ENCODE measurements around the gene CTSF. TPM values are rescaled to one million over a fixed set of nuclear protein-coding genes. Genes with fewer than 3 reads are reported as not detected.

CTSF gene
- total RNA-seq, 1 donor from 2014 or later, result 4.1 TPM

DNA sequence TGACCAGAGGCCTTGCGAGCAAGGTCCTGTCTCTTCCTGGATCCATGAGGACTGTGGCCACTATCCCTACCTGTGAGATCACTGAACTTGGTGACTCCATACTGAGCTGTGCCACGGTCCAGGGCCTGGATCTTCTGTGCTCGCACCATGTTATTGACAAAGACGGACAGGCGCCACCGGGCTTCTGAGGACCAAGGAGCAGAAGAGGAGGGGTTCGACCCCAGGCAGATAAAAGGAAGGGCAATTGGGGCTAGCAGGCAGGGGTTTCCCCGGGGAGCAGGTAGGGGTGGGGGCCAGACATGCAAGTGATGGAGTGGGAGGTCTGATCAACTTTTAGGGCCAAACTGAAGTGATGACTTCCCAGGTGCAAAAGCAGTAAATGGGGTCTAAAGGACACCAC is 2.2 kb downstream of the CTSF start:
- Mint-ChIP-seq H3K27ac (no peak overlapping the region), H3K36me3 (ENCODE audit: insufficient read depth) (no peaks in the 10 kb centered on the region), H3K4me3 (ENCODE audit: low read depth) (no peak overlapping the region), H3K4me1 (ENCODE audit: low read depth) (no peaks in the 10 kb centered on the region), H3K27me3 (no peaks in the 10 kb centered on the region), H3K9me3 (ENCODE audit: low read depth) (no peaks in the 10 kb centered on the region)
- TF ChIP-seq, protein P1, sequence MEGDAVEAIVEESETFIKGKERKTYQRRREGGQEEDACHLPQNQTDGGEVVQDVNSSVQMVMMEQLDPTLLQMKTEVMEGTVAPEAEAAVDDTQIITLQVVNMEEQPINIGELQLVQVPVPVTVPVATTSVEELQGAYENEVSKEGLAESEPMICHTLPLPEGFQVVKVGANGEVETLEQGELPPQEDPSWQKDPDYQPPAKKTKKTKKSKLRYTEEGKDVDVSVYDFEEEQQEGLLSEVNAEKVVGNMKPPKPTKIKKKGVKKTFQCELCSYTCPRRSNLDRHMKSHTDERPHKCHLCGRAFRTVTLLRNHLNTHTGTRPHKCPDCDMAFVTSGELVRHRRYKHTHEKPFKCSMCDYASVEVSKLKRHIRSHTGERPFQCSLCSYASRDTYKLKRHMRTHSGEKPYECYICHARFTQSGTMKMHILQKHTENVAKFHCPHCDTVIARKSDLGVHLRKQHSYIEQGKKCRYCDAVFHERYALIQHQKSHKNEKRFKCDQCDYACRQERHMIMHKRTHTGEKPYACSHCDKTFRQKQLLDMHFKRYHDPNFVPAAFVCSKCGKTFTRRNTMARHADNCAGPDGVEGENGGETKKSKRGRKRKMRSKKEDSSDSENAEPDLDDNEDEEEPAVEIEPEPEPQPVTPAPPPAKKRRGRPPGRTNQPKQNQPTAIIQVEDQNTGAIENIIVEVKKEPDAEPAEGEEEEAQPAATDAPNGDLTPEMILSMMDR (IDR thresholded peaks at IDR 0.05; ENCODE audit: unreplicated experiment), result no peak
- no peak for DNase-seq (ENCODE audit: low spot score, unreplicated experiment)

DNA sequence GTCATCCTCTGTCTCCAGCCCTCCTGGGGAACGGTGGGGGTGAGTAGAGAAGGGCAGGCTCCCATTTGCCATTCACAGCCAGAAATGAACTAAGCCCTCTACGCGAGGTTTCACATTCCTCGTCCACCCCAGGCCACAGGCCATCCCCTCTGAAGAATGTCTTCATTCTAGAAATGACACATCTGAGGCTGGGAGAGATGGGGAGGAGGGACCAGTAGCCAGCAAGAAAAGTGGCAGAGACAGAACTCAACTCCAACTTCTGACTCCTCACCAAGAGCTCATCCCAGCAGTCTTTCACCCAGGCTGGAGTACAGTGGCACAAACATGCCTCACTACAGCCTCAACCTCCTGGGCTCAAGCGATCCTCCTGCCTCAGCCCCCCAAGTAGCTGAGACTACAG is 3.4 kb downstream of the CTSF start:
- Mint-ChIP-seq H3K27ac (no peak overlapping the region), H3K4me3 (ENCODE audit: low read depth) (no peak overlapping the region), H3K36me3 (ENCODE audit: insufficient read depth) (no peaks in the 10 kb centered on the region), H3K4me1 (ENCODE audit: low read depth) (no peaks in the 10 kb centered on the region), H3K27me3 (no peaks in the 10 kb centered on the region), H3K9me3 (ENCODE audit: low read depth) (no peaks in the 10 kb centered on the region)
- DNase-seq (ENCODE audit: low spot score, unreplicated experiment), result no peak
- TF ChIP-seq, protein P1 (IDR thresholded peaks at IDR 0.05; ENCODE audit: unreplicated experiment), result no peak

DNA sequence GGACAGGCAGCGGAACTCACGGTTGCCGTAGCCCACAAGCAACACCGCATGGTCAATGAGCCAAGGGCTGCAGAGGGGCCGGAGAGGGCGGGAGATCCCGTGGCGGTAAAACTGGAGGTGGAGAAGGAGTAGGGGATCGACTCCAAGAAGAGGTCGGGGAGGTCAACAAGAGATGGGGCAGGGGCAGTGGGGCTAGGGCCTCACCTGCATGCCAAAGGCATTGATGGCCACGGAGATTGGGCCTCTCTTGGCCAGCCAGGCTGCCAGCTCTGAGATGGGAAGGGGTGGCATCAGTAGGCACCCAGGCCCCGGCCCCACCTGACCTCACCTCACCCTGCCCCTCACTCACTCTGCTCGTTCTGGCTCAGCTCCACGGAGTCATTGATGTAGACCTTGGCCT is 3.9 kb downstream of the CTSF start:
- TF ChIP-seq, protein P1 (IDR thresholded peaks at IDR 0.05; ENCODE audit: unreplicated experiment), result no peak
- DNase-seq (ENCODE audit: low spot score, unreplicated experiment), result no peak
- no peak overlapping the region for H3K4me3 Mint-ChIP-seq (ENCODE audit: low read depth)
- H3K4me1 Mint-ChIP-seq (ENCODE audit: low read depth), result no peaks in the 10 kb centered on the region
- no peaks in the 10 kb centered on the region for H3K9me3 Mint-ChIP-seq (ENCODE audit: low read depth)
- H3K36me3 Mint-ChIP-seq (ENCODE audit: insufficient read depth), result no peaks in the 10 kb centered on the region
- H3K27me3 Mint-ChIP-seq, result no peaks in the 10 kb centered on the region
- H3K27ac Mint-ChIP-seq, result no peak overlapping the region

DNA sequence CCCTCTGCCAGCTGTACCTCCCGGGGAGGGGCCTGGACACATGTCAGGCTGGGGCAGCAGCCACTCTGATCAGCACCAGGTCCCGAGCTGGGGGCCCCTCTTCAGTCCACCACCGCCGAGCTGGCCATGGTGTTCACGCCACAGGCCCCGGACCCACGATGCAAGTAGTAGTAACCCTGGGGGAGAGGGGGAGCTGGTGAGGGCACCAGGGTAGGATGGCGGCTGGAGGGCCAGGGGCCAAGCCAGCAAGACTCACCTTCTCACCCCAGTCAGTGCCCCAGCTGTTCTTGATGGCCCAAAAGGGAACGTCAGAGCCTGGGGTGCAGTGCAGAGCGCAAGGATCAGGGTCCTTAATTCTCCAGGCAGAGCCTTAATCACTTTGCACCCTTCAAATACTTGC is 4.6 kb downstream of the CTSF start:
- H3K9me3 Mint-ChIP-seq (ENCODE audit: low read depth), result no peaks in the 10 kb centered on the region
- no peaks in the 10 kb centered on the region for H3K4me1 Mint-ChIP-seq (ENCODE audit: low read depth)
- H3K27ac Mint-ChIP-seq, result no peak overlapping the region
- no peaks in the 10 kb centered on the region for H3K36me3 Mint-ChIP-seq (ENCODE audit: insufficient read depth)
- H3K27me3 Mint-ChIP-seq, result no peaks in the 10 kb centered on the region
- TF ChIP-seq, protein P1 (IDR thresholded peaks at IDR 0.05; ENCODE audit: unreplicated experiment), result no peak
- no peak for DNase-seq (ENCODE audit: low spot score, unreplicated experiment)
- H3K4me3 Mint-ChIP-seq (ENCODE audit: low read depth), result no peak overlapping the region

DNA sequence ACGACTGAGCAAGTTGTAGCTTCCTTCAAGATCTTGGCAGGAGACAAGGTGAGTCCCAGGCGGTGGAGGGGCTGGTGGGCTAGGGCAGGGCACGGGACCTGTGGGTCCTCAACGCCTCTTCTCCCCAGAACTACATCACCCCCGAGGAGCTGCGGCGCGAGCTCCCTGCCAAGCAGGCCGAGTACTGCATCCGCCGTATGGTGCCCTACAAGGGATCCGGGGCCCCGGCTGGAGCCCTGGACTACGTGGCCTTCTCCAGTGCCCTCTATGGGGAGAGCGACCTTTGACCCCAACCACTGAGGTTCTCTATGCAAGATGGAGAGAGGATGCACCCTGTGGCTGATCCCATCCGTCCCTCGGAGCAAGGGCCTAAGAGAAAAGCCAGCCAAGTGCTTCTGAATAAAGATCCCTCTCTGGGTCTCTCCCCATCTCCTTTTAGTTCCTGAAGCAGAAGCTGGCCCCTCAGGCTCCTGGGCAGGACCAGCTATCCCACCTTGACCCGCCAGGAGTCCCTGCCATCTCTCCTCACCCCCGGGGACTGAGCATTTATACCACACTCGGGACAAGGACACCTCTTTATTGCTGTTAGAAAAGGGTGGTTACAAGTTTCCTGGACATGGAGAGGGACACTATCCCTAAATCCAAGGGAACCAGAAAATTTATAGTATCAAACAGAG is 5.4 kb downstream of the CTSF start:
- Mint-ChIP-seq H3K27me3 (no peaks in the 10 kb centered on the region), H3K27ac (no peak overlapping the region), H3K4me1 (ENCODE audit: low read depth) (no peaks in the 10 kb centered on the region), H3K4me3 (ENCODE audit: low read depth) (no peak overlapping the region), H3K36me3 (ENCODE audit: insufficient read depth) (no peaks in the 10 kb centered on the region), H3K9me3 (ENCODE audit: low read depth) (no peaks in the 10 kb centered on the region)
- no peak for DNase-seq (ENCODE audit: low spot score, unreplicated experiment)
- TF ChIP-seq, protein P1 (IDR thresholded peaks at IDR 0.05; ENCODE audit: unreplicated experiment), result no peak
